HepG2 (cell line): ENCODE measurements around the gene LMAN2. TPM values are rescaled to one million over a fixed set of nuclear protein-coding genes. Genes with fewer than 3 reads are reported as not detected.

Experiments
- BRCA1 ChIP-seq: sonication (generic); formaldehyde crosslinking; IDR thresholded peaks from 2 replicates; pipeline ENCODE4 v1.4.0; 2020; ENCODE audit warnings: missing genetic modification reagents
- CCDC6 ChIP-seq: sonication (generic); formaldehyde crosslinking; IDR thresholded peaks from 2 replicates; pipeline ENCODE4 v1.8.1; 2022; ENCODE audit warnings: mild to moderate bottlenecking, missing genetic modification reagents, moderate library complexity
- FOXM1 ChIP-seq: sonication (generic); formaldehyde crosslinking; IDR thresholded peaks from 2 replicates; pipeline ENCODE4 v1.5.0; 2020; ENCODE audit warnings: missing genetic modification reagents
- HNF4G ChIP-seq, 2 experiments: sonication (generic) in 1 of 2; formaldehyde crosslinking in 1 of 2; IDR thresholded peaks; 2 replicates each; pipeline versions ENCODE4 v1.4.0 to v1.6.1; 2011 to 2020; ENCODE audit warnings: borderline replicate concordance in 2 of 2, low read depth in 2 of 2, mild to moderate bottlenecking in 2 of 2, low read length in 1 of 2, missing genetic modification reagents in 1 of 2, moderate library complexity in 1 of 2
- KDM2A ChIP-seq: sonication (generic); formaldehyde crosslinking; IDR thresholded peaks from 2 replicates; pipeline ENCODE4 v1.4.0; 2020; ENCODE audit warnings: low read depth, missing genetic modification reagents, borderline replicate concordance
- MXD3 ChIP-seq: IDR thresholded peaks from 2 replicates; pipeline ENCODE4 v1.6.1; 2016; ENCODE audit warnings: mild to moderate bottlenecking, missing biosample characterization, missing genetic modification reagents
- POLR2A ChIP-seq, 2 experiments: IDR thresholded peaks; 2 replicates each; pipeline ENCODE4 v1.6.1; 2011; ENCODE audit warnings: low read depth in 2 of 2, low read length in 2 of 2, mild to moderate bottlenecking in 1 of 2, moderate library complexity in 1 of 2; ENCODE audit not compliant: insufficient read depth in 1 of 2
- POLR2G ChIP-seq: fragments of 200-400 bp; formaldehyde crosslinking; IDR thresholded peaks from 2 replicates; pipeline ENCODE4 v1.6.1; 2018; ENCODE audit warnings: mild to moderate bottlenecking, low read depth, low read length, moderate library complexity
- RFX5 ChIP-seq: IDR thresholded peaks from 2 replicates; pipeline ENCODE4 v1.6.1; 2011; ENCODE audit warnings: low read depth, low read length, improper control_type of control experiment
- RNF2 ChIP-seq: fragments of 450-650 bp; conservative IDR thresholded peaks from 2 replicates; pipeline ENCODE4 v1.6.1; 2016; ENCODE audit warnings: low read depth
- RORA ChIP-seq: sonication (generic); formaldehyde crosslinking; IDR thresholded peaks from 2 replicates; pipeline ENCODE4 v1.5.0; 2020; ENCODE audit warnings: mild to moderate bottlenecking, missing genetic modification reagents, moderate library complexity
- TEAD3 ChIP-seq: optimal IDR thresholded peaks from 2 replicates; pipeline ENCODE3; 2016; ENCODE audit warnings: borderline replicate concordance
- XRCC5 ChIP-seq: fragments of 200-400 bp; formaldehyde crosslinking; optimal IDR thresholded peaks from 2 replicates; pipeline ENCODE3; 2017; ENCODE audit warnings: mild to moderate bottlenecking, low read length
- ZNF230 ChIP-seq: sonication (generic); formaldehyde crosslinking; IDR thresholded peaks from 2 replicates; pipeline ENCODE4 v1.4.0; 2020; ENCODE audit warnings: mild to moderate bottlenecking, missing genetic modification reagents
- ZNF281 ChIP-seq: sonication (generic); formaldehyde crosslinking; IDR thresholded peaks from 2 replicates; pipeline ENCODE4 v1.4.0; 2020; ENCODE audit warnings: missing genetic modification reagents, borderline replicate concordance
- ZNF503 ChIP-seq: sonication (generic); formaldehyde crosslinking; IDR thresholded peaks from 2 replicates; pipeline ENCODE4 v1.4.0; 2020; ENCODE audit warnings: missing genetic modification reagents
- ZNF800 ChIP-seq: sonication (generic); formaldehyde crosslinking; IDR thresholded peaks from 2 replicates; pipeline ENCODE4 v1.4.0; 2020; ENCODE audit warnings: missing genetic modification reagents
- ZNF83 ChIP-seq: sonication (generic); formaldehyde crosslinking; IDR thresholded peaks from 2 replicates; pipeline ENCODE4 v1.4.0; 2020; ENCODE audit warnings: missing genetic modification reagents, mild to moderate bottlenecking, borderline replicate concordance
- ZNF878 ChIP-seq: sonication (generic); formaldehyde crosslinking; IDR thresholded peaks from 2 replicates; pipeline ENCODE4 v1.8.1; 2023; ENCODE audit warnings: mild to moderate bottlenecking, missing genetic modification reagents, moderate library complexity
- polyA plus RNA-seq, 8 experiments: library from polyadenylated mRNA; depleted of rRNA in 3 of 8; stranded (reverse) in 7 of 8; unstranded in 1 of 8; fragments of >200 nt; fragmentation: Illumina TruSeq in 4 of 8; extraction: Trizol in 4 of 8; gene quantifications; 2 replicates each; pipeline versions ENCODE4 v1.2.1 to v1.2.3, GENCODE V29; 2011 to 2016; ENCODE audit warnings: low read depth in 4 of 8, missing spikeins in 1 of 8, mixed read lengths in 1 of 8; ENCODE audit not compliant: insufficient read depth in 1 of 8
- total RNA-seq, 5 experiments: library from RNA; depleted of rRNA; stranded (reverse); fragments of >200 nt; fragmentation: Illumina TruSeq; extraction: Trizol; gene quantifications; 2 replicates each; pipeline ENCODE4 v1.2.3, GENCODE V29; 2016; ENCODE audit warnings: low read depth in 1 of 5

Gene LMAN2
- total and polyA plus RNA-seq, 2 of the 13 experiments (the other 11 are each of a cell fraction or from before 2014, with no cell fraction given): 191 to 197 TPM

- no peak for TF ChIP-seq HNF4G (IDR thresholded peaks at IDR 0.05; ENCODE audit: borderline replicate concordance, low read depth, low read length)
- no peak for TF ChIP-seq HNF4G (CRISPR knock-in tag; IDR thresholded peaks at IDR 0.05; ENCODE audit: borderline replicate concordance, low read depth)
- TF ChIP-seq ZNF503: 0 out of 2 replicates have a peak, but pooled peaks have one; percentile 80
- TF ChIP-seq POLR2A (IDR thresholded peaks at IDR 0.05; ENCODE audit: insufficient read depth in 1 of 2, low read depth in 2 of 2, low read length in 2 of 2): peak in 1 of 2 experiments; percentile 46; a peak in 1 of 4 replicates
- no peak for TF ChIP-seq XRCC5
- TF ChIP-seq KDM2A (CRISPR knock-in tag): peak; percentile 53; the same call in 1 of the 2 replicates
- peak; percentile 95 for TF ChIP-seq MXD3
- 0 out of 2 replicates have a peak, but pooled peaks have one; percentile 22 for TF ChIP-seq RFX5
- TF ChIP-seq RNF2: peak; percentile 67; the same call in 1 of the 2 replicates
- TF ChIP-seq ZNF83: no peak
- 0 out of 2 replicates have a peak, but pooled peaks have one; percentile 25 for TF ChIP-seq ZNF800
- TF ChIP-seq FOXM1 (CRISPR knock-in tag): peak; percentile 88; the same call in 1 of the 2 replicates
- 0 out of 2 replicates have a peak, but pooled peaks have one; percentile 57 for TF ChIP-seq ZNF230
- peak; percentile 88; the same call in 1 of the 2 replicates for TF ChIP-seq CCDC6
- no peak for TF ChIP-seq BRCA1 (CRISPR knock-in tag)
- peak; percentile 10 for TF ChIP-seq TEAD3
- TF ChIP-seq RORA (CRISPR knock-in tag): no peak
- no peak for TF ChIP-seq ZNF281
- peak; percentile 95 for TF ChIP-seq ZNF878 (CRISPR knock-in tag)
- TF ChIP-seq POLR2G: peak; percentile 57; the same call in 1 of the 2 replicates
These were observed 39.5 kb downstream of the LMAN2 start, which contains the start of gene MXD3 (continued) for GRCh38 chr5:177311723-177312648.
